OCI-LY3 (cell line): Measurements from ENCODE around the gene RABGAP1.
A peak's percentile ranks its signal among the peaks of the same experiment; 100 is the strongest.

Experiments
- EZH2phosphoT487 ChIP-seq: fragments of 200-600 bp; shearing (Covaris generic); IDR thresholded peaks from 2 replicates; pipeline ENCODE4 v1.6.1; 2018; ENCODE audit warnings: antibody characterized with exemption, mixed run types, low read depth
- TF ChIP-seq, protein P1 (sequence below): fragments of 200-600, 300-600 bp; sonication (generic); IDR thresholded peaks from 2 replicates; pipeline ENCODE4 v1.5.1; 2014; ENCODE audit warnings: antibody characterized with exemption, low read length, low read depth

DNA sequence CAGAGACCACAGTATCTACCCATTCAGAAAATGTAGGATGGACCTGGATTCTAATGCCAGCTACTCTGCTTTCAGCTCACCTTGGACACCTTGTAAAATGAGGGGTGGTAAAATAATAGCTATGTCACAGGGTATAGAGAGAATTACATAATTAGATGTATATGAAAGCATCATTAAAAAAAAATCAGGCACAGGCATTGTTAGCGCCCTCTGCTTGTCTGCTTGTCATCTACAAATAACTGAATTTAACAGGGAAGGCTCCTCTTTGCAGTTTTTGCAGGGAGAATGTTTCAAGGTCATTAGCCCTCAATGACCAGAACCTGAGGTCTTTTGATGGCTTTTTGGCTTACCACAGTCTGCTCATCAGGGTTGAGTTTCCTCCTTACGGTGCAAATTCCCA is 150.6 kb downstream of the RABGAP1 start:
- TF ChIP-seq, protein P1, sequence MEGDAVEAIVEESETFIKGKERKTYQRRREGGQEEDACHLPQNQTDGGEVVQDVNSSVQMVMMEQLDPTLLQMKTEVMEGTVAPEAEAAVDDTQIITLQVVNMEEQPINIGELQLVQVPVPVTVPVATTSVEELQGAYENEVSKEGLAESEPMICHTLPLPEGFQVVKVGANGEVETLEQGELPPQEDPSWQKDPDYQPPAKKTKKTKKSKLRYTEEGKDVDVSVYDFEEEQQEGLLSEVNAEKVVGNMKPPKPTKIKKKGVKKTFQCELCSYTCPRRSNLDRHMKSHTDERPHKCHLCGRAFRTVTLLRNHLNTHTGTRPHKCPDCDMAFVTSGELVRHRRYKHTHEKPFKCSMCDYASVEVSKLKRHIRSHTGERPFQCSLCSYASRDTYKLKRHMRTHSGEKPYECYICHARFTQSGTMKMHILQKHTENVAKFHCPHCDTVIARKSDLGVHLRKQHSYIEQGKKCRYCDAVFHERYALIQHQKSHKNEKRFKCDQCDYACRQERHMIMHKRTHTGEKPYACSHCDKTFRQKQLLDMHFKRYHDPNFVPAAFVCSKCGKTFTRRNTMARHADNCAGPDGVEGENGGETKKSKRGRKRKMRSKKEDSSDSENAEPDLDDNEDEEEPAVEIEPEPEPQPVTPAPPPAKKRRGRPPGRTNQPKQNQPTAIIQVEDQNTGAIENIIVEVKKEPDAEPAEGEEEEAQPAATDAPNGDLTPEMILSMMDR: peak; percentile 37; the same call in 1 of the 2 replicates
- no peak for TF ChIP-seq EZH2phosphoT487
